ENCODE measurements around the gene OR52M1. TPM values are rescaled to one million over a fixed set of nuclear protein-coding genes. Genes with fewer than 3 reads are reported as not detected.

Gene OR52M1
- total and polyA plus RNA-seq, 2 experiments from 2014 or later, result not detected

- in situ Hi-C loops (cut with MboI), result no loop called here
- no peak for DNase-seq
- Histone ChIP-seq H3K4me1 (ENCODE audit: insufficient read depth) (no peaks in the 10 kb centered on the region), H3K79me2 (ENCODE audit: insufficient read depth) (no peaks in the 10 kb centered on the region), H3K9me2 (ENCODE audit: insufficient read depth) (no peaks in the 10 kb centered on the region), H3K9ac (no peak overlapping the region), H3K36me3 (ENCODE audit: low read depth) (no peaks in the 10 kb centered on the region), H3K4me3 (no peak overlapping the region), H3F3A (ENCODE audit: insufficient read depth) (no peaks in the 10 kb centered on the region), H3K27me3 (replicated peaks; ENCODE audit: insufficient read depth) (no peaks in the 10 kb centered on the region), H4K20me1 (ENCODE audit: insufficient read depth) (no peaks in the 10 kb centered on the region), H3K9me3 (ENCODE audit: low read depth) (no peaks in the 10 kb centered on the region), H3K4me2 (ENCODE audit: unreplicated experiment) (no peak overlapping the region), H3K27ac (no peak overlapping the region), H2AFZ (no peak overlapping the region)
- TF ChIP-seq EZH2 (IDR thresholded peaks at IDR 0.05; ENCODE audit: insufficient read depth, poor library complexity, severe bottlenecking) (no peak), EZH2phosphoT487 (IDR thresholded peaks at IDR 0.05; ENCODE audit: insufficient read depth, low read depth) (no peak)
- 43 to 56% methylated on average over 3 of the region's 3 CpGs for WGBS, 2 experiments (ENCODE audit: low coverage in 1 of 2, low lambda C conversion rate in 2 of 2, missing lambda C conversion rate in 2 of 2)
Measured at GRCh38 chr11:4589017-4589416, 44.0 kb downstream of the OR52M1 start.

GRCh38 chr11:4593739-4594138, 48.7 kb downstream of the OR52M1 start, which contains the start of gene OR52I1:
TSS of gene OR52I1 (plus strand) at chr11:4594039. CDS start at chr11:4594039, 0 bp downstream.
- Histone ChIP-seq H3K9me3 (ENCODE audit: low read depth) (no peaks in the 10 kb centered on the region), H3K27ac (no peak within 1 kb of the TSS), H3K4me2 (ENCODE audit: unreplicated experiment) (no peak within 1 kb of the TSS), H3K4me3 (no peak within 1 kb of the TSS), H3K79me2 (ENCODE audit: insufficient read depth) (no peaks in the 10 kb centered on the region), H3K4me1 (ENCODE audit: insufficient read depth) (no peaks in the 10 kb centered on the region), H3F3A (ENCODE audit: insufficient read depth) (no peaks in the 10 kb centered on the region), H4K20me1 (ENCODE audit: insufficient read depth) (no peaks in the 10 kb centered on the region), H2AFZ (no peak within 1 kb of the TSS), H3K9me2 (ENCODE audit: insufficient read depth) (no peaks in the 10 kb centered on the region), H3K36me3 (ENCODE audit: low read depth) (no peaks in the 10 kb centered on the region), H3K27me3 (replicated peaks; ENCODE audit: insufficient read depth) (no peaks in the 10 kb centered on the region), H3K9ac (no peak within 1 kb of the TSS)
- no peak for DNase-seq
- 84 to 100% methylated on average over 1 of the region's 1 CpG for WGBS, 2 experiments (ENCODE audit: low coverage in 1 of 2, low lambda C conversion rate in 2 of 2, missing lambda C conversion rate in 2 of 2)
- TF ChIP-seq EZH2phosphoT487 (IDR thresholded peaks at IDR 0.05; ENCODE audit: insufficient read depth, low read depth) (no peak), EZH2 (IDR thresholded peaks at IDR 0.05; ENCODE audit: insufficient read depth, poor library complexity, severe bottlenecking) (no peak)
- in situ Hi-C loops (cut with MboI), result no loop called here

Other genes starting within 250 kb of the OR52M1 start
- gene OR52B4, start 176.8 kb upstream of the OR52M1 start, total RNA-seq (2014; rRNA removed; shearing (Covaris generic)), result not detected in 2 replicates
- gene OR52B4, start 176.8 kb upstream of the OR52M1 start, polyA plus RNA-seq (2016; fragmentation: Nextera tagmentation; extraction: Ambion mirVana), result not detected in 2 replicates
- 9.5 and 11.6 TPM in 2 replicates for gene TRIM21, start 151.5 kb upstream of the OR52M1 start, total RNA-seq (2014; rRNA removed; shearing (Covaris generic))
- gene TRIM21, start 151.5 kb upstream of the OR52M1 start, polyA plus RNA-seq (2016; fragmentation: Nextera tagmentation; extraction: Ambion mirVana), result 11.2 and 12.9 TPM in 2 replicates
- not detected in 2 replicates for gene OR52K2, start 95.9 kb upstream of the OR52M1 start, total RNA-seq (2014; rRNA removed; shearing (Covaris generic))
- not detected in 2 replicates for gene OR52K2, start 95.9 kb upstream of the OR52M1 start, polyA plus RNA-seq (2016; fragmentation: Nextera tagmentation; extraction: Ambion mirVana)
- gene OR52K1, start 62.5 kb upstream of the OR52M1 start, total RNA-seq (2014; rRNA removed; shearing (Covaris generic)), result not detected in 2 replicates
- not detected in 2 replicates for gene OR52K1, start 62.5 kb upstream of the OR52M1 start, polyA plus RNA-seq (2016; fragmentation: Nextera tagmentation; extraction: Ambion mirVana)
- gene OR52I2, start 36.6 kb downstream of the OR52M1 start, total RNA-seq (2014; rRNA removed; shearing (Covaris generic)), result not detected in 2 replicates
- not detected in 2 replicates for gene OR52I2, start 36.6 kb downstream of the OR52M1 start, polyA plus RNA-seq (2016; fragmentation: Nextera tagmentation; extraction: Ambion mirVana)
- gene OR52I1, start 48.8 kb downstream of the OR52M1 start, total RNA-seq (2014; rRNA removed; shearing (Covaris generic)), result not detected in 2 replicates
- not detected in 2 replicates for gene OR52I1, start 48.8 kb downstream of the OR52M1 start, polyA plus RNA-seq (2016; fragmentation: Nextera tagmentation; extraction: Ambion mirVana)
- 15.2 and 19.2 TPM in 2 replicates for gene TRIM68, start 63.0 kb downstream of the OR52M1 start, total RNA-seq (2014; rRNA removed; shearing (Covaris generic))
- 5.1 and 5.8 TPM in 2 replicates for gene TRIM68, start 63.0 kb downstream of the OR52M1 start, polyA plus RNA-seq (2016; fragmentation: Nextera tagmentation; extraction: Ambion mirVana)
- not detected in 2 replicates for gene OR51D1, start 92.3 kb downstream of the OR52M1 start, total RNA-seq (2014; rRNA removed; shearing (Covaris generic))
- not detected in 2 replicates for gene OR51D1, start 92.3 kb downstream of the OR52M1 start, polyA plus RNA-seq (2016; fragmentation: Nextera tagmentation; extraction: Ambion mirVana)
- not detected in 2 replicates for gene OR51E1, start 98.8 kb downstream of the OR52M1 start, total RNA-seq (2014; rRNA removed; shearing (Covaris generic))
- not detected in 2 replicates for gene OR51E1, start 98.8 kb downstream of the OR52M1 start, polyA plus RNA-seq (2016; fragmentation: Nextera tagmentation; extraction: Ambion mirVana)
- gene OR51E2, start 152.7 kb downstream of the OR52M1 start, total RNA-seq (2014; rRNA removed; shearing (Covaris generic)), result not detected in 2 replicates
- gene OR51E2, start 152.7 kb downstream of the OR52M1 start, polyA plus RNA-seq (2016; fragmentation: Nextera tagmentation; extraction: Ambion mirVana), result not detected in 2 replicates
- gene MMP26, start 159.6 kb downstream of the OR52M1 start, total RNA-seq (2014; rRNA removed; shearing (Covaris generic)), result not detected in 2 replicates
- not detected in 2 replicates for gene MMP26, start 159.6 kb downstream of the OR52M1 start, polyA plus RNA-seq (2016; fragmentation: Nextera tagmentation; extraction: Ambion mirVana)
- gene OR51F1, start 224.7 kb downstream of the OR52M1 start, total RNA-seq (2014; rRNA removed; shearing (Covaris generic)), result not detected in 2 replicates
- gene OR51F1, start 224.7 kb downstream of the OR52M1 start, polyA plus RNA-seq (2016; fragmentation: Nextera tagmentation; extraction: Ambion mirVana), result not detected in 2 replicates